Mucosa of descending colon (tissue), 3 donors: Measurements from ENCODE around the gene MPRIP. TPM values are rescaled to one million over a fixed set of nuclear protein-coding genes. Genes with fewer than 3 reads are reported as not detected.

ENCODE experiments used
- ATAC-seq: fragments of 200-7000 bp; cut with Tn5 transposase; one replicate; pipeline ENCODE4 v1.9.1; 2020; ENCODE audit warnings: mild to moderate bottlenecking, moderate library complexity
- DNase-seq, 3 donors: peaks; one replicate each; pipeline ENCODE4 v3.0.0-alpha.2; 2020
- H3K36me3 ChIP-seq: fragments of 200-600 bp; one replicate; pipeline ENCODE4 v1.8.0; 2021; ENCODE audit warnings: low read depth, mild to moderate bottlenecking
- H3K4me1 ChIP-seq: fragments of 200-600 bp; one replicate; pipeline ENCODE4 v1.8.0; 2021; ENCODE audit warnings: low read depth, mild to moderate bottlenecking
- H3K4me3 ChIP-seq: fragments of 200-600 bp; one replicate; pipeline ENCODE4 v1.8.0; 2021; ENCODE audit warnings: mild to moderate bottlenecking
- H3K9me3 ChIP-seq: fragments of 200-600 bp; one replicate; pipeline ENCODE4 v1.8.0; 2021; ENCODE audit warnings: mild to moderate bottlenecking
- CTCF ChIP-seq: fragments of 200-600 bp; IDR thresholded peaks from one replicate; pipeline ENCODE4 v1.8.0; 2022; ENCODE audit warnings: antibody characterized with exemption, mild to moderate bottlenecking
- intact Hi-C, 2 donors: fragments of 100-400 bp; cut with DNase I in 1 of 2; cut with micrococcal nuclease in 1 of 2; formaldehyde crosslinking; loops; one replicate each; pipeline versions ENCODE4 v1.11.0 to v1.11.1; 2022; cut with DNase I, micrococcal nuclease
- total RNA-seq, 3 donors: library from RNA; stranded (reverse); fragmentation: NEBNext Ultra II Directional in 2 of 3; extraction: Animal tissue kit (Norgen Biotek cat#: 25700) in 2 of 3; gene quantifications; one replicate each; pipeline versions ENCODE4 v1.2.1 to v1.2.4, GENCODE V29; 2021 to 2023
- donor health status: DM: no; HTN: no; CAD: no; lungs with moderate emphysema.
- donor health status: DM: no; HTN: no; CAD: no.
- donor health status: DM: no; HTN: yes; CAD: no.

MPRIP gene
- total RNA-seq, 3 donors from 2014 or later = 150 to 249 (median 231) TPM

DNA sequence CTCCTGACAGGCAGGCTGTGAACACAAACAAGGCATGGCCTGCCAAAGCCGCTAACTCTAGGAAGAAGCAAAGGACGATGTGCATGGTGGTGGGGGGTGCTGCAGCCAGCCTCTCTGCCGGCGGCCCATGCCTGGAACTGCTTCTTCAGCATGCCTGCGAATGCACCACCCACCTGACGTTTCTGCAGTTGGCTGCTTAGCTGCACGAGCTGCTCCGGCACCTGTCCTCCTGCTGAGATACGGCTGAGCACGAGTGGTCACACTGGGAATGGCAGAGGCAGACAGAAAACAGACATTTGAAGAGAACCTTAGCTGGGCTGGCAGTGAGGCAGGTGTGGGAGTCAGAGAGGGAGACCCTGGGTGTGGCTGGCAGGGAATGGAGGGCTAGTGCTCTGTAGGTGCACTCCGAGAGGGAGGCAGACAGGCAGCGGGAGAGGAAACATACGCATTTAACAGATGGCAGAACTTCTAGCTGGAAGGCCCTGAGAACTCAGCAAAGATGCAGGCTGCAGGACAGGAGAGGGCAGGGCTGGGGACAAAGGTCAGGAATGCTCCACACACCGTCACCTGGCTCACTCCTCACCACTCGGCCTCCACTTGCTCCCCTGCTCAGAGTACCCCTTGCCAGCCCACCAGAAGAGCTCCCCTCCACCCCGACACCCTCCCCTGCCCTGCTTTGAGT, 189.5 kb downstream of the MPRIP start:
- no peak for TF ChIP-seq CTCF
- intact Hi-C loops = no loop called here
- no peaks in the 10 kb centered on the region for H3K9me3 ChIP-seq
- DNase-seq (peak in 1 of 3 donors; percentile 35), ATAC-seq (peak; percentile 55)
- H3K36me3 ChIP-seq = peaks cover 4% of the 10 kb centered on the region
- no peak overlapping the region for H3K4me3 ChIP-seq
- peaks cover 6% of the 10 kb centered on the region for H3K4me1 ChIP-seq

- no peak for DNase-seq
- ATAC-seq = no peak
- no peaks in the 10 kb centered on the region for H3K9me3 ChIP-seq
- peaks cover 6% of the 10 kb centered on the region for H3K4me1 ChIP-seq
- TF ChIP-seq CTCF = no peak
- intact Hi-C loops = no loop called here
- H3K4me3 ChIP-seq = no peak overlapping the region
- H3K36me3 ChIP-seq = peaks cover 4% of the 10 kb centered on the region
These were observed 190.0 kb downstream of the MPRIP start for GRCh38 chr17:17232303-17232621.

DNA sequence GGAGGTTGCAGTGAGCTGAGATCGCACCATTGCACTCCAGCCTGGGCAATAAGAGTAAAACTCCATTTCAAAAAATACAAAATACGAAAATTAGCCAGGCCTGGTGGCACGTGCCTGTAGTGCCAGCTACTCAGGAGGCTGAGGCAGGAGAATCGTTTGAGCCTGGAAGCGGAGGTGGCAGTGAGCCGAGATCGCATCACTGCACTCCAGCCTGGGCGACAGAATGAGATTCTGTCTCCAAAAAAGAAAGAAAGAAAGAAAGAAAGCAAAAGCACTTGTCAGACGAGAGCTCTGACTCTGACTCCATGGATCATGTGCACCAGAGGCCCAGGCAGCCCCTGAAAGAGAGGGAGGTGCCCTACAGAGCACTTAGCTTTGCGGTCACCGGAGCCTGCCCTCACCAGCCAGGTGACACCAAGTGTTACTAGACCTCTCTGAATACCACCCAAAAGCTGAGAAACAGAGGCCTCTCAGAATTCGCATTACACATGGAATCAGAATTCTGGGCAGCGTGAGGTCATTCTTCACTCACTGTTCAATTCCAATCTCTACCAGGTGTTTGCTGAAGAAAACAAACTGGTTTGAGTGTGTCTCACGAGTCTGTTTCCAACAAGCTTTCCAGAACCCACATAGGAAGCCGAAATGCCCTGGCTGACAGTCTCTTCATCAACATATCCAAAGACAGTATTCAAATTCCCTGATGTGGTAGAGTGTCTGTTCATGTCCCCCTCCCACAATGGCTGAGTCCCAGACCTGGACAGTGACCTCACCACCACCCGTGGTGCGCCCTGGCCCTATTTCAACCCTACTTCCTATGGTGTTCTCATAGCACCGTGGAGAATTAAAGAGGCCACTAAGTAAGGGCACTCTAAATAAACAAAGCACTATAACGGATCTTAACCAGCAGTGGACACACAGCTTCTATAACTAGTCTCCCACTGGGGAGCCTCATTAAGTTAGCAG, 193.2 kb downstream of the MPRIP start:
- Histone ChIP-seq H3K4me1 (peaks cover 13% of the 10 kb centered on the region), H3K9me3 (no peaks in the 10 kb centered on the region), H3K36me3 (no peaks in the 10 kb centered on the region), H3K4me3 (peak overlapping the region; percentile 99)
- intact Hi-C loops = no loop called here
- ATAC-seq = no peak
- no peak for TF ChIP-seq CTCF
- peak in 2 of 3 donors; percentile 8 to 50 for DNase-seq

DNA sequence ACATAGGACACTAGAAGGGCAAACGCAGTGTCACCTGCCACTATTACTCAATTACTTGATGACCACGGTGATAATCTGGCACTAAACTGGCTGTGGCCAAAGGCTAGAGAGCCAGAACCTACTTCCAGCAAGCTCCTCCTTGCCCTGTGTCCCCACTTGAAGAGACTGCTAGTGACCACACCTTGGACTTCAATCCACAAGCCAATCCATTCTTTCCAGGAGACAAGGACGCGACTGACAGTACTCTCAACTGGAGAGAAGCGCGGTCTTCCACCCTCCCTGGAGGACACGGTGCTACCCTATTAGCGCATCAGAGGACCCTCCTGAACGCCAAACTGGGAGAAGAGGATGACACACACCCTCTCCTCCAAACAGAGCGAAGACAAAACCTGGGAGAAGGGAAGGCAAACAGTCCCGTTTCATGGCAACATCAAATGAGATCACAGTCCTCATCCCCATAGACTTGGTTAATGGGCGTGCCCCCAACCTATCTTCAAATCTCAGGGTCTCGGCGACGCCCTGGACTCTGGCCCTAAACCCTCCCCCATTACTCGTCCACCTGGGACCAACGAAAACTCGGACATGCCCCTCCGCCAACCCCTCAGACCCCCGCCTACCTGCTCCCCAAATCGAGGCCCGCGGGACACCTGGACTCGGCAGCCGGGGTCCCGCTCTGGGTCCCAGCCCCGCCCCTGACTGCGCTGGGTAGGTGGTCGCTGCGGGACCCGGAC, 194.2 kb downstream of the MPRIP start:
- H3K36me3 ChIP-seq = no peaks in the 10 kb centered on the region
- TF ChIP-seq CTCF = no peak
- DNase-seq (peak in 1 of 3 donors; percentile 48), ATAC-seq (peak; percentile 67)
- H3K9me3 ChIP-seq = no peaks in the 10 kb centered on the region
- peak overlapping the region; percentile 99 for H3K4me3 ChIP-seq
- intact Hi-C loops = no loop called here
- peaks cover 13% of the 10 kb centered on the region for H3K4me1 ChIP-seq

DNA sequence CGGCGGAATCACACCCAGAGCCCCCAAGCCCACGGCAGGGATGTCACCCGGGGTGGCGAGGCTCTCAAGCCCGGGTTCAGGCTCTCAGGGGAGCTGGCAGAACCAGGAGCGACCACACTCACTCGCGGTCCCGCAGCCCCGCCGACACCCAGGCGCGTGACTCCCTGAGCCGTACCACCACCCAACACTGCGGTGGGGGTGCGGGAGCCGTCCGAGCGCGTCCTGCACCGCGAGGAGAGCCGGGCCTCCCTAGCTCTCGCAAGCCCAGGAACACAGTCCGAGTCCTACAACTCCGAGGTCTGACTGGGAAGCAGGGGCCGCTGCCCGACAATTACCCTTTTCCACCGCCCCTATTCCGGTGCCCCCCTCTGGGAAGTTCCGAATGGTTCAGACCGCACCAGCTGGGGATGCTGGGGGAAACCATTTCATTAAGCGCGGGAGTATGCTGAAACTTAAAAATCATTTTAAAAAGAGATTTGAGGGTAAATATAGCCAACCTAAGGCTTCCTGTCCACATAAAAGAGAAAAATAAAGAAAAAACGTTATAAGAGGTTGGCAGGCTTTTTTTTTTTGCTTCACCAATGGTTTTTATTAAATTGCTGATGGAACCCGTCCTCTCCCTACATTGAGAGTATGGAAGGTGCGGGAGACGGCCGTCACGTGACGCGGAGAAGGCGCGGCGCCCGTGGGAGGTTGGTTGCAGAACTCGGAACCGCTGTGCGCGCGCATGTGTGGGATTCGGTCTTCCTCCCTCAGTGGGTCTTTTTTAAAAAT, 195.0 kb downstream of the MPRIP start, which contains the start of gene FLCN:
Gene FLCN, minus strand, starts transcription at position 143 of the 774 bp plus-strand sequence. CDS start 9,031 bp downstream, outside the sequence.
- Histone ChIP-seq H3K9me3 (no peaks in the 10 kb centered on the region), H3K4me1 (peaks cover 13% of the 10 kb centered on the region), H3K4me3 (peak within 1 kb of the TSS; percentile 99), H3K36me3 (no peaks in the 10 kb centered on the region)
- peak; percentile 92 to 96 (median 93) for DNase-seq
- intact Hi-C loops = no loop called here
- no peak for TF ChIP-seq CTCF
- peak; percentile 93 for ATAC-seq
